GM12878 (cell line): Measurements from ENCODE around the gene AK5. TPM values are rescaled to one million over a fixed set of nuclear protein-coding genes. Genes with fewer than 3 reads are reported as not detected.

Experiments used
- ATAC-seq: fragments of 200-7000 bp; cut with Tn5 transposase; 3 replicates; pipeline ENCODE4 v1.9.1; 2020; ENCODE audit warnings: mild to moderate bottlenecking, moderate library complexity
- BruUV-seq: library from RNA; stranded (reverse); fragments of 400-500 nt; replicated peaks from 2 replicates; lab custom pipeline; 2021; lab: Mats Ljungman, UMichigan
- CTCF ChIA-PET: fragments of 300-600 bp; sonication (Branson Sonifier 250); formaldehyde crosslinking; extraction: SDS; loops from one replicate; lab custom pipeline; 2021; ENCODE audit warnings: inconsistent platforms; lab: Yijun Ruan, JAX
- POLR2A ChIA-PET: fragments of 350-600 bp; formaldehyde crosslinking; extraction: SDS; loops from one replicate; lab custom pipeline; 2021; ENCODE audit warnings: inconsistent platforms; lab: Charles Lee
- RAD21 ChIA-PET: fragments of 300-600 bp; sonication (Branson Sonifier 250); formaldehyde crosslinking; loops from one replicate; lab custom pipeline; 2023; ENCODE audit warnings: antibody characterized with exemption; ENCODE audit not compliant: unreplicated experiment; lab: Charles Lee
- SMC1A ChIA-PET: fragments of 300-600 bp; sonication (Branson Sonifier 250); formaldehyde crosslinking; loops from one replicate; lab custom pipeline; 2023; ENCODE audit not compliant: unreplicated experiment, uncharacterized antibody; lab: Charles Lee
- DNase-seq: peaks from one replicate; pipeline ENCODE4 v3.0.0-alpha.2; 2011; ENCODE audit warnings: low read depth, low spot score
- FAIRE-seq: peaks from 3 replicates; lab custom pipeline; 2011; peaks lifted over from hg19 to GRCh38; lab: Jason Lieb, UNC
- H2AFZ ChIP-seq: 2 replicates; pipeline ENCODE4 v1.6.0; 2011; ENCODE audit warnings: low read depth, low read length, control low read depth; ENCODE audit not compliant: control insufficient read depth
- H3K27ac ChIP-seq: 2 replicates; pipeline ENCODE4 v1.5.1; 2011; ENCODE audit warnings: control low read depth; ENCODE audit not compliant: control insufficient read depth, insufficient read depth
- H3K27me3 ChIP-seq, 2 experiments: replicated peaks in 1 of 2; 2 replicates each; pipeline versions ENCODE4 v1.6.0 to v1.6.1; 2011; ENCODE audit warnings: low read length in 1 of 2; ENCODE audit not compliant: control insufficient read depth in 2 of 2, insufficient read depth in 2 of 2
- H3K36me3 ChIP-seq, 2 experiments: 2 replicates each; pipeline ENCODE4 v1.5.1; 2011; ENCODE audit warnings: low read length in 1 of 2; ENCODE audit not compliant: control insufficient read depth in 2 of 2, insufficient read depth in 2 of 2
- H3K4me1 ChIP-seq: 2 replicates; pipeline ENCODE4 v1.6.1; 2011; ENCODE audit warnings: mild to moderate bottlenecking, low read length, moderate library complexity, mixed read lengths; ENCODE audit not compliant: control insufficient read depth, insufficient read depth
- H3K4me2 ChIP-seq: 2 replicates; pipeline ENCODE4 v1.6.0; 2011; ENCODE audit warnings: control low read depth; ENCODE audit not compliant: control insufficient read depth, insufficient read depth
- H3K4me3 ChIP-seq: fragments of 200-600 bp; sonication (generic); 2 replicates; pipeline ENCODE4 v1.5.1; 2016
- H3K79me2 ChIP-seq: 2 replicates; pipeline ENCODE4 v1.6.0; 2011; ENCODE audit warnings: low read length; ENCODE audit not compliant: control insufficient read depth, insufficient read depth
- H3K9ac ChIP-seq: 2 replicates; pipeline ENCODE4 v1.8.0; 2011; ENCODE audit warnings: low read length, control low read depth, mixed read lengths; ENCODE audit not compliant: control insufficient read depth, insufficient read depth
- H3K9me3 ChIP-seq: replicated peaks from 3 replicates; pipeline ENCODE4 v1.5.1; 2011; ENCODE audit warnings: mild to moderate bottlenecking, low read length; ENCODE audit not compliant: control insufficient read depth, insufficient read depth
- H4K20me1 ChIP-seq: 2 replicates; pipeline ENCODE4 v1.6.0; 2011; ENCODE audit not compliant: control insufficient read depth, insufficient read depth
- FOS ChIP-seq: IDR thresholded peaks from 3 replicates; pipeline ENCODE4 v1.6.1; 2011; ENCODE audit warnings: borderline replicate concordance; ENCODE audit not compliant: insufficient read length; ENCODE audit errors: extremely low read depth
- IRF4 ChIP-seq: IDR thresholded peaks from 2 replicates; pipeline ENCODE4 v1.6.1; 2011; ENCODE audit warnings: low read depth, low read length
- MTA2 ChIP-seq: fragments of 450-650 bp; IDR thresholded peaks from 2 replicates; pipeline ENCODE4 v1.6.1; 2016; ENCODE audit warnings: low read depth, mild to moderate bottlenecking, moderate library complexity
- NKRF ChIP-seq: fragments of 450-650 bp; conservative IDR thresholded peaks from 2 replicates; pipeline ENCODE4 v1.6.1; 2017; ENCODE audit warnings: mild to moderate bottlenecking, moderate library complexity
- NR2C1 ChIP-seq: fragments of 450-650 bp; IDR thresholded peaks from 2 replicates; pipeline ENCODE4 v1.6.1; 2017; ENCODE audit warnings: antibody characterized with exemption, mild to moderate bottlenecking, moderate library complexity
- POLR2A ChIP-seq: IDR thresholded peaks from 2 replicates; pipeline ENCODE4 v1.6.1; 2011; ENCODE audit warnings: low read depth, mild to moderate bottlenecking, low read length
- POLR2AphosphoS2 ChIP-seq: IDR thresholded peaks from 2 replicates; pipeline ENCODE4 v1.6.1; 2011; ENCODE audit warnings: low read depth, mild to moderate bottlenecking, low read length, improper control_type of control experiment, moderate library complexity
- TCF3 ChIP-seq: IDR thresholded peaks from 2 replicates; pipeline ENCODE4 v1.6.1; 2012; ENCODE audit warnings: low read depth, mild to moderate bottlenecking, low read length, borderline replicate concordance; ENCODE audit not compliant: insufficient read depth
- ZBTB11 ChIP-seq: fragments of 450-650 bp; formaldehyde crosslinking; IDR thresholded peaks from 2 replicates; pipeline ENCODE4 v1.5.0; 2022; ENCODE audit warnings: mild to moderate bottlenecking, missing genetic modification characterization
- WGBS: methylation state at CpG from one replicate; pipeline ENCODE4 v1.1.6; 2016; ENCODE audit warnings: low lambda C conversion rate; ENCODE audit not compliant: insufficient replicate concordance, insufficient coverage; ENCODE audit errors: missing lambda C conversion rate; 5-methylcytosine and 5-hydroxymethylcytosine counted together
- in situ Hi-C: fragments of 300-500 bp; cut with MboI; formaldehyde crosslinking; loops from 9 replicates; pipeline ENCODE4 v1.14.3; 2018; ENCODE audit warnings: mixed read lengths
- intact Hi-C: fragments of 100-400 bp; cut with micrococcal nuclease; formaldehyde crosslinking; loops from one replicate; pipeline ENCODE4 v1.14.2; 2022; ENCODE audit not compliant: unreplicated experiment
- polyA plus RNA-seq, 11 experiments: library from polyadenylated mRNA; depleted of rRNA in 4 of 11; unstranded in 6 of 11; stranded (reverse) in 5 of 11; fragments of >200 nt; fragmentation: Nextera tagmentation in 4 of 11; fragmentation: Illumina TruSeq in 1 of 11; extraction: Ambion mirVana in 4 of 11; extraction: Trizol in 1 of 11; gene quantifications; 1 replicate in 1 of 11; 2 replicates in 10 of 11; pipeline versions ENCODE4 v1.2.1 to v1.2.3, GENCODE V29; 2011 to 2016; ENCODE audit warnings: inconsistent platforms in 2 of 11, missing spikeins in 2 of 11, low read depth in 1 of 11
- total RNA-seq, 4 experiments: library from RNA; depleted of rRNA in 3 of 4; stranded (reverse); fragments of >200 nt in 3 of 4; fragmentation: Illumina TruSeq in 1 of 4; extraction: Trizol in 1 of 4; gene quantifications; 2 replicates each; pipeline versions ENCODE4 v1.2.1 to v1.2.3, GENCODE V29; 2013 to 2021

Gene AK5
- total and polyA plus RNA-seq, 10 of the 15 experiments (the other 5 are each of a cell fraction or from before 2014, with no cell fraction given) = 0.08 to 0.33 TPM; not detected in 8

GRCh38 chr1:77463216-77463615 lies 181.4 kb downstream of the AK5 start:
- no peak overlapping the region for H3K4me2 ChIP-seq
- TF ChIP-seq NR2C1 (no peak), FOS (no peak), ZBTB11 (no peak), TCF3 (no peak), POLR2A (no peak), POLR2AphosphoS2 (no peak), MTA2 (no peak), IRF4 (no peak), NKRF (no peak)
- TF ChIP-seq, all 136 proteins: peak for 0
- ChIA-PET POLR2A (interaction anchor here (0.8 kb wide), 1 partner anchor 270 kb away, joined by 3 read pairs; no protein-coding TSS in a partner anchor), SMC1A (no interaction called here), RAD21 (no interaction called here), CTCF (no interaction called here)
- WGBS = 0% methylated on average over 1 of the region's 1 CpG
- no peak for FAIRE-seq
- Histone ChIP-seq H3K27ac (no peak overlapping the region), H3K4me3 (no peak overlapping the region), H3K9me3 (no peaks in the 10 kb centered on the region), H3K79me2 (no peaks in the 10 kb centered on the region), H3K27me3 (0 out of 4 replicates have a peak, but pooled peaks cover 0 to 4% of the 10 kb centered on the region in 2 experiments), H3K9ac (no peak overlapping the region), H3K36me3 (no peaks in the 10 kb centered on the region), H4K20me1 (no peaks in the 10 kb centered on the region), H2AFZ (no peak overlapping the region), H3K4me1 (no peaks in the 10 kb centered on the region)
- in situ Hi-C loops = no loop called here
- BruUV-seq = no TSS peak
- no peak for ATAC-seq
- DNase-seq = no peak
- intact Hi-C loops = no loop called here
